HFF-Myc (cell line): ENCODE measurements around the gene CPT1A.

Experiments used
- DNase-seq: peaks from one replicate; pipeline ENCODE4 v3.0.0-alpha.2; 2011; ENCODE audit warnings: low read depth; ENCODE audit errors: extremely low read depth
- H3K4me3 ChIP-seq: replicated peaks from 2 replicates; pipeline ENCODE4 v1.5.1; 2011; ENCODE audit warnings: low read depth, mild to moderate bottlenecking, control low read depth, low read length
- TF ChIP-seq, protein P1 (sequence below): IDR thresholded peaks from 2 replicates; pipeline ENCODE4 v1.5.1; 2012; ENCODE audit warnings: mild to moderate bottlenecking, low read depth, low read length, control low read depth; ENCODE audit errors: missing control alignments

Gene CPT1A

DNA sequence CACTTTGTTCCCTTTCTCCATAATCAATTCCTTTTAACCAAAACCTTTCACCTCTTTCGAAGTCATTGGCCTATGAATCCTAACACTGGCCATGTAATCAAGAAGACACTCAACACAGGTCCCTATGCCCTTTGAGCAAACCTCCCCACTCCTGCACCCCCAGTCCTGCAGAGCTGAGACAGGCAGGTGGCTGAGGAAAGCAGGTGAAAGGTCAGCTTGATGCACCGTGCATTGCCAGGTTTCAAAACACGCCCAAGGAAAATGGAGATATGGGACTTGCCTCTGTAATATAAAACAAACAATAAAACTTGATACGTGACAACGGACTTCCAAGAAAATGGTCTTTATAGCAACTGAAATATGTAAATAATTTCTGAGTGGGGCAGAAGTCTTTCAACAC, 10.6 kb downstream of the CPT1A start:
- TF ChIP-seq, protein P1, sequence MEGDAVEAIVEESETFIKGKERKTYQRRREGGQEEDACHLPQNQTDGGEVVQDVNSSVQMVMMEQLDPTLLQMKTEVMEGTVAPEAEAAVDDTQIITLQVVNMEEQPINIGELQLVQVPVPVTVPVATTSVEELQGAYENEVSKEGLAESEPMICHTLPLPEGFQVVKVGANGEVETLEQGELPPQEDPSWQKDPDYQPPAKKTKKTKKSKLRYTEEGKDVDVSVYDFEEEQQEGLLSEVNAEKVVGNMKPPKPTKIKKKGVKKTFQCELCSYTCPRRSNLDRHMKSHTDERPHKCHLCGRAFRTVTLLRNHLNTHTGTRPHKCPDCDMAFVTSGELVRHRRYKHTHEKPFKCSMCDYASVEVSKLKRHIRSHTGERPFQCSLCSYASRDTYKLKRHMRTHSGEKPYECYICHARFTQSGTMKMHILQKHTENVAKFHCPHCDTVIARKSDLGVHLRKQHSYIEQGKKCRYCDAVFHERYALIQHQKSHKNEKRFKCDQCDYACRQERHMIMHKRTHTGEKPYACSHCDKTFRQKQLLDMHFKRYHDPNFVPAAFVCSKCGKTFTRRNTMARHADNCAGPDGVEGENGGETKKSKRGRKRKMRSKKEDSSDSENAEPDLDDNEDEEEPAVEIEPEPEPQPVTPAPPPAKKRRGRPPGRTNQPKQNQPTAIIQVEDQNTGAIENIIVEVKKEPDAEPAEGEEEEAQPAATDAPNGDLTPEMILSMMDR, result no peak
- H3K4me3 ChIP-seq, result no peak overlapping the region

DNA sequence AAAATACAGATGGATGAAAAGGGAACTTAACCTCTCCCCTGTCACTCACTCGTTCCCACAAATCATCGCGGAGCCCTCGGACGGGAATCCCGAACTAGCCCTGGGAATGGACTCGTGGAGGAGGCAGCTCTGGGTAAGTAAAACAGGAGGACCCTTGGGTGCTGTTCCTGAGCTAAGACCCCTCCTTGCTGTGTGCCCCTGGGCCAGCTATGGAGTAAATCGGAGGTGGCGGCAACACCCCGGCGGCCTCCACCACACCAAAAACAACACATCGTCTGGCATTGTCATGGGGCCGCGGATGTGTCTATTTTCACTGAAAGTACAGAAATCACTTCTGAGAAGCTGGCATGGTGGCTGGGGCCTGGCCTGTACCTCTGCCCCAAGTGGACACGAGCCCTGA, 12.1 kb downstream of the CPT1A start:
- TF ChIP-seq, protein P1, result no peak
- DNase-seq, result no peak
- H3K4me3 ChIP-seq, result no peak overlapping the region

More for the DNA sequence above, 10.6 kb downstream of the CPT1A start:
- DNase-seq, result no peak

DNA sequence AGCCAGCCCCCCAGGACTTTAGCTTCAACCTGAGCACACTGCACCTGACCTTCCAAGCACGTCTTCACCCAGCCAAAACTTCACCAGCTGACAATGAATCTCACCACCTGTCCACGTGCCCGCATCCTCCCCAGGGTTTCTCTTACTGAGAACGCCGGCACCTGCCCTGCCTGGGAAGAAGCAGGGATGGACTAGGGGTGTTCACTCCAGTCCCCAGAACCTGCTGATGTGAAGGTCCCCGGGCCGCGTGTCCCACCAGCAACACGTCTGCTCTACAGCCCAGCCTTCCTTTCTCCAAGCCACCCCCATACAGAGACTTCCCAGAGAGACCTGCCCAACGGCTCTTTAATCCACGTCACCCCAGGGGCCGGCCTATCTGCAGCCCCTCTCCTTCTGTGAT, 12.8 kb downstream of the CPT1A start:
- no peak overlapping the region for H3K4me3 ChIP-seq
- no peak for DNase-seq
- TF ChIP-seq, protein P1, result no peak

DNA sequence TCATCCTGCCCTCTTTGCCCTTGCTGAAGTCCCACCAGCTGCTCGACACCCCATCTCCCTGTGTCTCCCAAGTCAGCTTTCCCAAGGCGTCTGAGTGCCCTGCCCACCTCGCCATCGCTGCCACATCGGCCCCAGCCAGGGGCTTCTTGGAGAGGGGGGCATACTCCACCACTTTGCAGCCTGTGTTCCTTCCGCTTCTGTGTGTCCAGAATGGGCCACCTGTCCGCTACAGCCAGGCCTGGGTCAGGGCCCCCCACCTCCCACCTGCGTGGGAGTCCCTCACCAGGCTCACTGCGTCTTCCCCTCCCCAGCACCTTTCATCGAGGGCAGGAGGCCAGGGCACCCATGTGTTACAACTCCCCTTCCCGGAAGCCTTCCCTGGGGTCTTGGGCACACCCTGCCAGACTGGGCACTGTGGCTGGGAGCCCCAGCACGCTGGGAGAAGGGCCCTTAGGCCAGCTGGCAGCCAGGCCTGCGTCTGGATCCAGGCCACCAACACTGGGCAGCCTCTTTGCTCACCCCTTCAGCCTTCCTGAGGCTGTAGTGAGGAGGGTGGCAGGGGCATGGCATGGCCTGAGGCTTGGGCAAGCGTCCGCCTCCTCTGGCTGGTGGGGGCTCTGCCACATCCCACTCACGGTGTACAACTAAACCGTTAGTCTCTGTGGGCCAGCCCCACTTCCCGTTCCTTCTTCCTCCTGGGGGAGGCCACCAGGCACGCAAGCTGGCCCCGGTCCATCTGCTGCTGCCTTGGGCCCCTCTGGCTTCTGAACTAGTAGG, 13.4 kb downstream of the CPT1A start:
- no peak for DNase-seq
- H3K4me3 ChIP-seq, result no peak overlapping the region
- TF ChIP-seq, protein P1, result no peak

DNA sequence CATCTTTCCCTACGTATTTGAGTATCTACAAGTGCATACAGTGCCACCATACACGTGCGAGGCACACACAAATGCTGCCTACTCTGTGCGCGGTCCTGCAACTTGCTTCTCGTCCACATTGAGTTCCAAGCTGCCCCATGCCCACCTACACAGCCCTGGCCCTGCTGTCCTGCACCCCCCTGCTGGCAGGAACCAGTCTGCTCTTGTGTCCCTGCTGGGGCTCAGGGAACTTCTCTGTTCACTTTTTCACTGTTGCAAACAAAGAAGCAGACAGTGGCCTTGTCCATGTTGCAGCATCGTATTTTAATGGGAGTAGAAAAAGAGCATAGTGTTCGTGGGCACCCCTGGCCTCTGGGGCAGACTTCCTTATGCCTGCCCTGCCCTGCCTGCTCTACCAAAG, 14.0 kb downstream of the CPT1A start:
- TF ChIP-seq, protein P1, result no peak
- H3K4me3 ChIP-seq, result no peak overlapping the region
- DNase-seq, result no peak

DNA sequence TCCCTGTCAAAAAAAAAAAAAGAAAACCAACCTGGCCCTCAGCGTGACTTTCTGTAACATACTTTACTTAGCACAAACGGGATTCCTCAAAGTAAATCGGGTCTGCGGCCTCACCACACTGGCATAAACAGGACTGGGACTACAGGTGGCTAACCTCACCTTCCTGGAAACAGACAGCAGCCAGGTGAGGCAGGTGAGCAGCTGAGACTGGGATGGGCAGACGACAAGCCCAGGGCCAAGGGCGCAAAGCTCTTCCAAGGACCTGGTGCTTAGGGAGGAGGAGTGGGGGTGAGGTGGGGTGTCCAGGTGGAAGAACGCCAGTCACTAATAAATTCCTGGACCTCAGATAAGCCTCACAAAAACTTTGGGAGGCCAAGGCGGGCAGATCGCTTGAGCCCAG, 15.0 kb downstream of the CPT1A start:
- TF ChIP-seq, protein P1, result no peak
- H3K4me3 ChIP-seq, result no peak overlapping the region
- no peak for DNase-seq

DNA sequence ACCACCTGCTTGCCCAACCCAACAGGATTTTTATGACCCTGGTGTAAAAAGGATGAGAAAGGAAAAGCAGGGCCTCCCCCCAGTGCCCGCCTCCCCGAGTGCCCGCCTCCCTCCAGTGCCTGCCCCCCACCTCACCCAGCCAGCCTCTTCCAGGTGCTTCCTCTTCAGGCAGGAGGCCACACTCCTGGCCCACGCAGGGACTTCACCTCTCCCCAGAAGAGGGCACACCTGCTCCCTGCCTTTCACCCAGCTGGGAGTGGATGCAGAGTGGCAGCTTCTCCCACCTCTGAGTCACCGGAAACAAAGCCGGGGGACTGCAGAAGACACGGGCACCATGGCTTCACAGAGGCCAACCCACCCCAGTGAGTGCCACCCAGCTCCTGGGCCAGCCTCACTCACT, 16.1 kb downstream of the CPT1A start:
- DNase-seq, result no peak
- no peak overlapping the region for H3K4me3 ChIP-seq
- TF ChIP-seq, protein P1, result no peak
